ENCODE results near the gene RNF138. TPM values are rescaled to one million over a fixed set of nuclear protein-coding genes. Genes with fewer than 3 reads are reported as not detected.

Gene RNF138
- total and polyA plus RNA-seq, 2 experiments from 2014 or later = 58.0 to 89.6 TPM

DNA sequence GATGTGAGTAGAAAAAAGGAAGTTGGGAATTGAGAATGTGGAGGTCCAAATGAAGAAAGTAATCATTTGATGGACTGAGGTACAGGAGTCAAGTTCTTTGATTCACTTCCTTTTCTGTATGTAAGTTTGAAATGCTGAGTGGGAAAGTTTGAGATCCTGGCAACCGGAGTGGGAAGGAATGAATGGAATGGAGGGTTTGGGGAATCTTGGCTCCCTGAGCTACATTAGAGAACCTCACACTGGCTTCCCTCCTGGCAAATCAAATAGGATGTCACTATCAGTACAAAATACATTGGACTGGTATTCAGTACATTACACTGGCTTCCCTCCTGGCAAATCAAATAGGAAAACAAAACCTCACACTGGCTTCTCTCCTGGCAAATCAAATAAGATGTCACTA lies 9.8 kb upstream of the RNF138 start:
- Histone ChIP-seq H3K4me1 (ENCODE audit: insufficient read depth) (no peaks in the 10 kb centered on the region; the same call in 1 of the 2 replicates), H3K27me3 (ENCODE audit: insufficient read depth) (no peaks in the 10 kb centered on the region), H3K9me2 (ENCODE audit: insufficient read depth) (0 out of 2 replicates have a peak, but pooled peaks cover 5% of the 10 kb centered on the region), H2AFZ (no peak overlapping the region), H3K79me2 (replicated peaks; ENCODE audit: insufficient read depth) (no peaks in the 10 kb centered on the region), H3F3A (replicated peaks; ENCODE audit: low read depth) (no peaks in the 10 kb centered on the region), H4K20me1 (replicated peaks; ENCODE audit: insufficient read depth) (no peaks in the 10 kb centered on the region), H3K4me2 (no peak overlapping the region), H3K27ac (ENCODE audit: low read depth) (no peak overlapping the region), H3K36me3 (ENCODE audit: insufficient read depth) (no peaks in the 10 kb centered on the region), H3K4me3 (no peak overlapping the region)
- Mint-ChIP-seq H3K27ac (no peak overlapping the region), H3K4me3 (no peak overlapping the region), H3K9me3 (no peaks in the 10 kb centered on the region), H3K36me3 (ENCODE audit: low read depth) (no peaks in the 10 kb centered on the region; the same call in 2 of the 3 replicates), H3K27me3 (ENCODE audit: insufficient read depth, low read depth, poor library complexity) (peaks cover 4% of the 10 kb centered on the region), H3K4me1 (peaks cover 9% of the 10 kb centered on the region)
- ATAC-seq = no peak
- TF ChIP-seq JUNB (IDR thresholded peaks at IDR 0.05; ENCODE audit: unreplicated experiment) = no peak
- TF ChIP-seq, protein P1, sequence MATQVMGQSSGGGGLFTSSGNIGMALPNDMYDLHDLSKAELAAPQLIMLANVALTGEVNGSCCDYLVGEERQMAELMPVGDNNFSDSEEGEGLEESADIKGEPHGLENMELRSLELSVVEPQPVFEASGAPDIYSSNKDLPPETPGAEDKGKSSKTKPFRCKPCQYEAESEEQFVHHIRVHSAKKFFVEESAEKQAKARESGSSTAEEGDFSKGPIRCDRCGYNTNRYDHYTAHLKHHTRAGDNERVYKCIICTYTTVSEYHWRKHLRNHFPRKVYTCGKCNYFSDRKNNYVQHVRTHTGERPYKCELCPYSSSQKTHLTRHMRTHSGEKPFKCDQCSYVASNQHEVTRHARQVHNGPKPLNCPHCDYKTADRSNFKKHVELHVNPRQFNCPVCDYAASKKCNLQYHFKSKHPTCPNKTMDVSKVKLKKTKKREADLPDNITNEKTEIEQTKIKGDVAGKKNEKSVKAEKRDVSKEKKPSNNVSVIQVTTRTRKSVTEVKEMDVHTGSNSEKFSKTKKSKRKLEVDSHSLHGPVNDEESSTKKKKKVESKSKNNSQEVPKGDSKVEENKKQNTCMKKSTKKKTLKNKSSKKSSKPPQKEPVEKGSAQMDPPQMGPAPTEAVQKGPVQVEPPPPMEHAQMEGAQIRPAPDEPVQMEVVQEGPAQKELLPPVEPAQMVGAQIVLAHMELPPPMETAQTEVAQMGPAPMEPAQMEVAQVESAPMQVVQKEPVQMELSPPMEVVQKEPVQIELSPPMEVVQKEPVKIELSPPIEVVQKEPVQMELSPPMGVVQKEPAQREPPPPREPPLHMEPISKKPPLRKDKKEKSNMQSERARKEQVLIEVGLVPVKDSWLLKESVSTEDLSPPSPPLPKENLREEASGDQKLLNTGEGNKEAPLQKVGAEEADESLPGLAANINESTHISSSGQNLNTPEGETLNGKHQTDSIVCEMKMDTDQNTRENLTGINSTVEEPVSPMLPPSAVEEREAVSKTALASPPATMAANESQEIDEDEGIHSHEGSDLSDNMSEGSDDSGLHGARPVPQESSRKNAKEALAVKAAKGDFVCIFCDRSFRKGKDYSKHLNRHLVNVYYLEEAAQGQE (IDR thresholded peaks at IDR 0.05; ENCODE audit: unreplicated experiment) = no peak
- DNase-seq (ENCODE audit: low spot score) = no peak

DNA sequence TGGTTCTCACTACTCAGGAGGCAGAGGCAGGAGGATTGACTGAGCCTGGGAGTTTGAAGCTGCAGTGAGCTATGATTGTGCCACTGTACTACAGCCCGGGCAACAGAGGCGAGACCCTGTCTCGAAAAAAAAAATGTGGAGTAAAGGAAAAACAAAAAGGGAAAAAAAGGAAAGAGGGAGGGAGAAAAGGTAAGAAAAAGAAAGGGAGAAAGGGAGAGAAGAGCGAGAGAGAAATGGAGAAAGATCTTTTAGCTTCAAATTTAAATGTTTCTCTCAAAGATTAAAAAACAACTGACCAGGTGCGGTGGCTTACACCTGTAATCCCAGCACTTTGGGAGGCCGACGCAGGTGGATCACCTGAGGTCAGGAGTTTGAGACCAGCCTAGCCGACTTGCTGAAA lies 7.9 kb upstream of the RNF138 start:
- Mint-ChIP-seq H3K27me3 (ENCODE audit: insufficient read depth, low read depth, poor library complexity) (peaks cover 4% of the 10 kb centered on the region), H3K27ac (no peak overlapping the region), H3K4me1 (peaks cover 9% of the 10 kb centered on the region), H3K4me3 (no peak overlapping the region), H3K36me3 (ENCODE audit: low read depth) (no peaks in the 10 kb centered on the region; the same call in 2 of the 3 replicates), H3K9me3 (no peaks in the 10 kb centered on the region)
- H3K27ac ChIP-seq (ENCODE audit: low read depth) = no peak overlapping the region
- no peak overlapping the region for H2AFZ ChIP-seq
- no peak overlapping the region for H3K4me3 ChIP-seq
- H3F3A ChIP-seq (replicated peaks; ENCODE audit: low read depth) = no peaks in the 10 kb centered on the region
- no peaks in the 10 kb centered on the region for H3K36me3 ChIP-seq (ENCODE audit: insufficient read depth)
- H3K4me2 ChIP-seq = no peak overlapping the region
- no peaks in the 10 kb centered on the region for H3K79me2 ChIP-seq (replicated peaks; ENCODE audit: insufficient read depth)
- no peaks in the 10 kb centered on the region; the same call in 1 of the 2 replicates for H3K4me1 ChIP-seq (ENCODE audit: insufficient read depth)
- H3K9me2 ChIP-seq (ENCODE audit: insufficient read depth) = 0 out of 2 replicates have a peak, but pooled peaks cover 5% of the 10 kb centered on the region
- H4K20me1 ChIP-seq (replicated peaks; ENCODE audit: insufficient read depth) = no peaks in the 10 kb centered on the region
- DNase-seq (ENCODE audit: low spot score) = no peak
- H3K27me3 ChIP-seq (ENCODE audit: insufficient read depth) = no peaks in the 10 kb centered on the region
- no peak for ATAC-seq
- TF ChIP-seq EZH2 (IDR thresholded peaks at IDR 0.05; ENCODE audit: low read depth, unreplicated experiment) (no peak), CREB1 (CRISPR knock-in tag; IDR thresholded peaks at IDR 0.05; ENCODE audit: low read depth) (no peak), POLR2AphosphoS5 (IDR thresholded peaks at IDR 0.05; ENCODE audit: low read depth) (no peak), STAT1 (IDR thresholded peaks at IDR 0.05; ENCODE audit: unreplicated experiment) (no peak), NANOG (IDR thresholded peaks at IDR 0.05; ENCODE audit: borderline replicate concordance) (no peak), ZNF114 (CRISPR knock-in tag; IDR thresholded peaks at IDR 0.05) (no peak), EZH2phosphoT487 (IDR thresholded peaks at IDR 0.05; ENCODE audit: unreplicated experiment) (no peak)
- TF ChIP-seq, protein P1 (IDR thresholded peaks at IDR 0.05; ENCODE audit: unreplicated experiment) = no peak

Data from GM23338 (cell line).